H1 (cell line): ENCODE results near the gene SKP1. TPM values are rescaled to one million over a fixed set of nuclear protein-coding genes. Genes with fewer than 3 reads are reported as not detected.

Experiments
- CTCF ChIA-PET: fragments of 300-600 bp; sonication (Branson Sonifier 250); formaldehyde crosslinking; loops from one replicate; lab custom pipeline; 2021; ENCODE audit not compliant: partially characterized antibody; lab: Charles Lee
- POLR2A ChIA-PET: fragments of 300-600 bp; sonication (Branson Sonifier 250); formaldehyde crosslinking; loops from one replicate; lab custom pipeline; 2021; ENCODE audit warnings: inconsistent platforms; ENCODE audit not compliant: partially characterized antibody; lab: Charles Lee
- DNase-seq, 2 experiments: peaks; one replicate each; pipeline versions ENCODE4 v3.0.0 to v3.0.0-alpha.2; 2010 to 2022; ENCODE audit warnings: low spot score in 2 of 2, low read depth in 1 of 2, mixed read lengths in 1 of 2
- FAIRE-seq: peaks from 2 replicates; lab custom pipeline; 2011; peaks lifted over from hg19 to GRCh38; lab: Jason Lieb, UNC
- H2AFZ ChIP-seq: 2 replicates; pipeline ENCODE4 v1.8.1; 2012; ENCODE audit warnings: low read length, inconsistent platforms
- H2AK5ac ChIP-seq: 2 replicates; pipeline ENCODE4 v1.6.1; 2013; ENCODE audit warnings: low read depth, low read length
- H2BK120ac ChIP-seq: replicated peaks from 2 replicates; pipeline ENCODE3; 2013; ENCODE audit warnings: low read depth, low read length, inconsistent platforms
- H2BK12ac ChIP-seq: 2 replicates; pipeline ENCODE4 v1.6.1; 2013; ENCODE audit warnings: low read depth, low read length
- H2BK15ac ChIP-seq: 2 replicates; pipeline ENCODE4 v1.6.1; 2013; ENCODE audit warnings: low read length
- H2BK20ac ChIP-seq: 2 replicates; pipeline ENCODE4 v1.6.1; 2013; ENCODE audit warnings: low read length
- H2BK5ac ChIP-seq: 2 replicates; pipeline ENCODE4 v1.6.1; 2013; ENCODE audit warnings: low read depth, low read length
- H3K14ac ChIP-seq: 2 replicates; pipeline ENCODE4 v1.6.1; 2013; ENCODE audit warnings: inconsistent platforms; ENCODE audit not compliant: insufficient read length
- H3K18ac ChIP-seq: 2 replicates; pipeline ENCODE4 v1.6.1; 2013; ENCODE audit warnings: low read length; ENCODE audit errors: extremely low read depth
- H3K23ac ChIP-seq: 2 replicates; pipeline ENCODE4 v1.6.1; 2013; ENCODE audit warnings: inconsistent platforms; ENCODE audit not compliant: insufficient read length
- H3K23me2 ChIP-seq: 2 replicates; pipeline ENCODE4 v1.6.1; 2013; ENCODE audit warnings: low read depth, low read length
- H3K27ac ChIP-seq: 2 replicates; pipeline ENCODE4 v1.6.1; 2011; ENCODE audit warnings: low read depth, low read length, inconsistent platforms
- H3K27me3 ChIP-seq, 4 experiments: replicated peaks in 1 of 4; 1 replicate in 1 of 4; 2 replicates in 3 of 4; pipeline versions ENCODE4 v1.6.1 to v1.8.1; 2011 to 2013; ENCODE audit warnings: low read length in 3 of 4, mild to moderate bottlenecking in 3 of 4, inconsistent platforms in 2 of 4, mixed read lengths in 2 of 4, moderate library complexity in 1 of 4; ENCODE audit not compliant: control insufficient read depth in 3 of 4, insufficient read depth in 3 of 4; ENCODE audit errors: extremely low read depth in 1 of 4
- H3K36me3 ChIP-seq, 4 experiments: 2 replicates each; pipeline versions ENCODE4 v1.6.1 to v1.8.1; 2011 to 2013; ENCODE audit warnings: mild to moderate bottlenecking in 4 of 4, low read length in 3 of 4, moderate library complexity in 2 of 4, control low read depth in 1 of 4, inconsistent platforms in 1 of 4; ENCODE audit not compliant: insufficient read depth in 4 of 4, control insufficient read depth in 2 of 4
- H3K4ac ChIP-seq: replicated peaks from 2 replicates; pipeline ENCODE3; 2013; ENCODE audit warnings: low read length, low read depth, mixed read lengths, inconsistent platforms; ENCODE audit not compliant: insufficient read length
- H3K4me1 ChIP-seq, 4 experiments: replicated peaks in 1 of 4; 1 replicate in 1 of 4; 2 replicates in 3 of 4; pipeline versions ENCODE4 v1.6.1 to v1.8.1; 2011 to 2013; ENCODE audit warnings: low read length in 3 of 4, inconsistent platforms in 2 of 4, mixed read lengths in 1 of 4; ENCODE audit not compliant: insufficient read depth in 4 of 4, control insufficient read depth in 3 of 4
- H3K4me2 ChIP-seq, 2 experiments: 2 replicates each; pipeline versions ENCODE4 v1.6.1 to v1.8.1; 2011 to 2013; ENCODE audit warnings: low read depth in 2 of 2, low read length in 2 of 2, control low read depth in 1 of 2, inconsistent platforms in 1 of 2, mild to moderate bottlenecking in 1 of 2; ENCODE audit not compliant: insufficient read depth in 1 of 2
- H3K4me3 ChIP-seq, 4 experiments: fragments of 200-600, 300-600 bp in 1 of 4; sonication (generic), shearing (Covaris generic), sonication (Bioruptor Twin) in 1 of 4; 2 replicates each; pipeline versions ENCODE4 v1.5.1 to v1.8.1; 2011 to 2016; ENCODE audit warnings: low read length in 4 of 4, low read depth in 3 of 4, control low read depth in 2 of 4, inconsistent platforms in 2 of 4, mild to moderate bottlenecking in 2 of 4, mixed read lengths in 1 of 4, moderate library complexity in 1 of 4; ENCODE audit not compliant: insufficient read depth in 2 of 4; ENCODE audit errors: extremely low read depth in 1 of 4
- H3K56ac ChIP-seq: replicated peaks from 2 replicates; pipeline ENCODE3; 2013; ENCODE audit warnings: low read depth, mild to moderate bottlenecking, mixed read lengths, low read length, inconsistent platforms; ENCODE audit not compliant: insufficient read length
- H3K79me1 ChIP-seq: 2 replicates; pipeline ENCODE4 v1.6.1; 2013; ENCODE audit warnings: low read depth, low read length, control low read depth
- H3K79me2 ChIP-seq, 2 experiments: 2 replicates each; pipeline versions ENCODE4 v1.6.1 to v1.8.1; 2012 to 2013; ENCODE audit warnings: low read length in 2 of 2, mild to moderate bottlenecking in 2 of 2, inconsistent platforms in 1 of 2; ENCODE audit not compliant: insufficient read depth in 2 of 2, control insufficient read depth in 1 of 2
- H3K9ac ChIP-seq, 4 experiments: replicated peaks in 1 of 4; 1 replicate in 1 of 4; 2 replicates in 3 of 4; pipeline versions ENCODE4 v1.6.1 to v1.8.1; 2011 to 2013; ENCODE audit warnings: low read depth in 3 of 4, low read length in 3 of 4, control low read depth in 2 of 4, mild to moderate bottlenecking in 2 of 4, moderate library complexity in 2 of 4, inconsistent platforms in 1 of 4; ENCODE audit errors: extremely low read depth in 1 of 4
- H3K9me3 ChIP-seq, 2 experiments: 2 replicates each; pipeline versions ENCODE4 v1.6.1 to v1.8.1; 2012 to 2013; ENCODE audit warnings: mild to moderate bottlenecking in 2 of 2, moderate library complexity in 2 of 2, control low read depth in 1 of 2, inconsistent platforms in 1 of 2, low read depth in 1 of 2, low read length in 1 of 2, mixed read lengths in 1 of 2; ENCODE audit not compliant: insufficient read depth in 2 of 2
- H4K20me1 ChIP-seq, 2 experiments: replicated peaks in 1 of 2; 2 replicates each; pipeline versions ENCODE3 to v1.8.1; 2011 to 2013; ENCODE audit warnings: inconsistent platforms in 2 of 2, low read length in 2 of 2, mild to moderate bottlenecking in 1 of 2; ENCODE audit not compliant: insufficient read depth in 2 of 2, control insufficient read depth in 1 of 2
- H4K5ac ChIP-seq: 2 replicates; pipeline ENCODE4 v1.6.1; 2013; ENCODE audit warnings: low read length, low read depth, mixed read lengths, inconsistent platforms; ENCODE audit not compliant: insufficient read length
- H4K8ac ChIP-seq: 2 replicates; pipeline ENCODE4 v1.8.0; 2013; ENCODE audit warnings: mild to moderate bottlenecking, moderate library complexity, low read length, inconsistent platforms; ENCODE audit not compliant: insufficient read depth; ENCODE audit errors: extremely low read depth
- H4K91ac ChIP-seq: replicated peaks from 2 replicates; pipeline ENCODE3; 2013; ENCODE audit warnings: low read length, mixed read lengths, inconsistent platforms; ENCODE audit not compliant: insufficient read length
- CTBP2 ChIP-seq: IDR thresholded peaks from 2 replicates; pipeline ENCODE4 v1.7.0; 2011; ENCODE audit warnings: borderline replicate concordance, mild to moderate bottlenecking, moderate library complexity, mixed read lengths, low read length; ENCODE audit not compliant: insufficient read depth, insufficient read length
- E2F6 ChIP-seq: IDR thresholded peaks from 2 replicates; pipeline ENCODE4 v1.6.1; 2012; ENCODE audit warnings: inconsistent platforms
- KDM4A ChIP-seq: IDR thresholded peaks from one replicate; pipeline ENCODE4 v1.7.1; 2012; ENCODE audit warnings: low read depth, mild to moderate bottlenecking, moderate library complexity, low read length, inconsistent platforms; ENCODE audit not compliant: severe bottlenecking
- MAFK ChIP-seq: IDR thresholded peaks from 2 replicates; pipeline ENCODE4 v1.6.1; 2012; ENCODE audit warnings: low read depth, mild to moderate bottlenecking, improper control_type of control experiment, low read length
- RNF2 ChIP-seq: fragments of 200-900, 300-1000 bp; sonication (generic); IDR thresholded peaks from 2 replicates; pipeline ENCODE4 v1.7.1; 2016; ENCODE audit warnings: borderline replicate concordance, low read depth, mild to moderate bottlenecking, antibody characterized with exemption, low read length; ENCODE audit not compliant: poor library complexity, severe bottlenecking; ENCODE audit errors: missing control alignments
- SAP30 ChIP-seq: fragments of 300-600 bp; sonication (generic); IDR thresholded peaks from 2 replicates; pipeline ENCODE4 v1.7.1; 2012; ENCODE audit warnings: low read length, moderate library complexity, mild to moderate bottlenecking, inconsistent platforms; ENCODE audit not compliant: insufficient read depth, insufficient replicate concordance
- SIRT6 ChIP-seq: IDR thresholded peaks from one replicate; pipeline ENCODE4 v1.7.1; 2012; ENCODE audit warnings: low read length, inconsistent platforms
- SIX5 ChIP-seq: IDR thresholded peaks from 2 replicates; pipeline ENCODE4 v1.6.1; 2011; ENCODE audit warnings: mild to moderate bottlenecking, low read depth, low read length
- SP1 ChIP-seq: IDR thresholded peaks from 2 replicates; pipeline ENCODE4 v1.6.1; 2011; ENCODE audit warnings: low read depth, low read length
- USF2 ChIP-seq: IDR thresholded peaks from 2 replicates; pipeline ENCODE4 v1.6.1; 2011; ENCODE audit warnings: low read length, improper control_type of control experiment
- whole genome bisulfite sequencing, 2 experiments: shearing (Covaris generic) in 1 of 2; methylation state at CpG; one replicate each; pipeline versions ENCODE4 v1.1.6 to v1.1.7; 2013 to 2015; ENCODE audit warnings: low lambda C conversion rate in 2 of 2, mixed read lengths in 2 of 2, inconsistent platforms in 1 of 2, low coverage in 1 of 2, missing lambda C conversion rate in 1 of 2; ENCODE audit not compliant: insufficient replicate concordance in 2 of 2, insufficient coverage in 1 of 2, insufficient read length in 1 of 2; ENCODE audit errors: extremely low coverage in 1 of 2, missing lambda C conversion rate in 1 of 2; 5-methylcytosine and 5-hydroxymethylcytosine counted together
- polyA plus RNA-seq, 7 experiments: library from polyadenylated mRNA; depleted of rRNA in 3 of 7; stranded (reverse) in 5 of 7; unstranded in 2 of 7; fragments of >200 nt in 5 of 7; fragments of 200-250 nt in 2 of 7; gene quantifications; 1 replicate in 5 of 7; 2 replicates in 1 of 7; 4 replicates in 1 of 7; pipeline versions ENCODE4 v1.2.1 to v1.2.3, GENCODE V29; 2011 to 2013; ENCODE audit warnings: missing spikeins in 2 of 7, mixed read lengths in 2 of 7
- total RNA-seq: library from RNA; stranded (reverse); fragmentation: NEBNext Ultra II Directional; extraction: Animal tissue kit (Norgen Biotek cat#: 25700); gene quantifications from 2 replicates; pipeline ENCODE4 v1.2.1, GENCODE V29; 2021

The SKP1 gene
- total and polyA plus RNA-seq, 2 of the 8 experiments (the other 6 are each of a cell fraction or from before 2014, with no cell fraction given), result 163 to 332 TPM

- Histone ChIP-seq H2BK12ac (no peak overlapping the region), H4K8ac (no peak overlapping the region), H2BK120ac (no peak overlapping the region), H4K91ac (no peak overlapping the region), H3K27ac (no peak overlapping the region), H3K9ac (no peak overlapping the region), H3K18ac (no peak overlapping the region), H3K4me1 (no peaks in the 10 kb centered on the region), H4K20me1 (peaks cover 13 to 24% of the 10 kb centered on the region in 2 experiments), H2BK5ac (no peak overlapping the region), H3K56ac (no peak overlapping the region), H3K23me2 (no peaks in the 10 kb centered on the region), H2BK20ac (no peak overlapping the region), H2AK5ac (no peak overlapping the region), H2AFZ (no peak overlapping the region), H3K79me2 (peaks cover 18 to 82% of the 10 kb centered on the region in 2 experiments), H4K5ac (no peak overlapping the region), H3K4me2 (no peak overlapping the region), H3K36me3 (peaks cover 22 to 63% (median 43%) of the 10 kb centered on the region in 4 experiments), H3K4me3 (no peak overlapping the region), H3K9me3 (no peaks in the 10 kb centered on the region), H3K14ac (no peak overlapping the region), H2BK15ac (no peak overlapping the region), H3K4ac (no peak overlapping the region), H3K23ac (no peak overlapping the region), H3K79me1 (peaks cover 7% of the 10 kb centered on the region; the same call in 1 of the 2 replicates), H3K27me3 (no peaks in the 10 kb centered on the region)
- POLR2A ChIA-PET, result interaction anchor here (0.7 to 14.9 kb wide), 6 partner anchors 9 to 374 kb away, joined by 3 to 166 read pairs (median 4); partner anchors contain the start of gene PPP2CA
- CTCF ChIA-PET, result interaction anchor here (0.8 to 1.5 kb wide), 4 partner anchors 20 to 165 kb away, joined by 3 to 4 read pairs (median 4); no protein-coding TSS in a partner anchor
- FAIRE-seq (no peak), DNase-seq (no peak)
- WGBS, 2 experiments, result 85% methylated on average over 4 of the region's 4 CpGs; no CpG with 5 or more reads in 1 of the 2 experiments
- TF ChIP-seq USF2 (no peak), CTBP2 (no peak), KDM4A (no peak), SP1 (no peak), SIX5 (no peak), MAFK (no peak), SIRT6 (no peak), E2F6 (no peak), SAP30 (no peak), RNF2 (no peak)
Observed at GRCh38 chr5:134204575-134204974, 27.8 kb upstream of the SKP1 start.
